ENCODE results near the gene BIRC2. TPM values are rescaled to one million over a fixed set of nuclear protein-coding genes. Genes with fewer than 3 reads are reported as not detected.
A peak's percentile ranks its signal among the peaks of the same experiment; 100 is the strongest.

The BIRC2 gene
- total and polyA plus RNA-seq, 2 donors from 2014 or later = 34.0 to 42.4 TPM

GRCh38 chr11:102415304-102415916 lies 68.4 kb downstream of the BIRC2 start:
- FAIRE-seq (no peak), DNase-seq (no peak)
- Histone ChIP-seq H3K27me3 (ENCODE audit: control insufficient read depth, insufficient read depth, low read length) (no peaks in the 10 kb centered on the region), H3K4me1 (ENCODE audit: control insufficient read depth in 2 of 3, insufficient read depth in 2 of 3, low read depth in 1 of 3, low read length in 3 of 3) (no peaks in the 10 kb centered on the region), H3K9me3 (ENCODE audit: control insufficient read depth in 2 of 3, insufficient read depth in 1 of 3, low read length in 3 of 3) (peaks cover 0 to 6% (median 0%) of the 10 kb centered on the region in 3 donors), H3K9ac (ENCODE audit: low read length in 3 of 3) (no peak overlapping the region), H3K36me3 (ENCODE audit: control insufficient read depth in 2 of 3, insufficient read depth in 3 of 3, low read length in 3 of 3) (no peaks in the 10 kb centered on the region), H3K27ac (ENCODE audit: low read depth in 2 of 2, low read length in 2 of 2) (no peak overlapping the region), H3K4me3 (ENCODE audit: low read length in 3 of 3) (no peak overlapping the region)
- TF ChIP-seq CTCF (IDR thresholded peaks at IDR 0.05; ENCODE audit: borderline replicate concordance, extremely low read depth, insufficient read depth) = no peak
- intact Hi-C loops (cut with DNase I) = no loop called here

DNA sequence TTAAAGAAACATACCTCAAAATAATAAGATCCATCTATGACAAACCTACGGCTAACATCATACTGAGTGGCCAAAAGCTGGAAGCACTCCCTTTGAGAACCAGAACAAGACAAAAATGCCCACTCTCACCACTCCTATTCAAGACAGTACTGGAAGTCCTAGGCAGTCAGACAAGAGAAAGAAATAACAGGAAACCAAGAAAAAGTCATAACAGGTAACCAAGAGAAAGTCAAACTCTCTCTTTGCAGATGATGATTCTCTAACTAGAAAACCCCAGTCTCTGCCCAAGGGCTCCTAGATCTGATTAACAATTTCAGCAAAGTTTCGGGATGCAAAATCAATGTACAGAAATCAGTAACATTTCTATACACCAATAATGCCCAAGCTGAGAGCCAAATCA lies 70.0 kb downstream of the BIRC2 start:
- no peak overlapping the region for H3K9ac ChIP-seq (ENCODE audit: low read length in 3 of 3)
- FAIRE-seq (no peak), DNase-seq (no peak)
- intact Hi-C loops (cut with DNase I) = no loop called here
- TF ChIP-seq CTCF (IDR thresholded peaks at IDR 0.05; ENCODE audit: borderline replicate concordance, extremely low read depth, insufficient read depth) = no peak
- H3K4me1 ChIP-seq (ENCODE audit: control insufficient read depth in 2 of 3, insufficient read depth in 2 of 3, low read depth in 1 of 3, low read length in 3 of 3) = no peaks in the 10 kb centered on the region
- H3K27ac ChIP-seq (ENCODE audit: low read depth in 2 of 2, low read length in 2 of 2) = no peak overlapping the region
- H3K36me3 ChIP-seq (ENCODE audit: control insufficient read depth in 2 of 3, insufficient read depth in 3 of 3, low read length in 3 of 3) = no peaks in the 10 kb centered on the region
- H3K27me3 ChIP-seq (ENCODE audit: control insufficient read depth, insufficient read depth, low read length) = no peaks in the 10 kb centered on the region
- H3K9me3 ChIP-seq (ENCODE audit: control insufficient read depth in 2 of 3, insufficient read depth in 1 of 3, low read length in 3 of 3) = peaks cover 0 to 6% (median 0%) of the 10 kb centered on the region in 3 donors
- H3K4me3 ChIP-seq (ENCODE audit: low read length in 3 of 3) = no peak overlapping the region

DNA sequence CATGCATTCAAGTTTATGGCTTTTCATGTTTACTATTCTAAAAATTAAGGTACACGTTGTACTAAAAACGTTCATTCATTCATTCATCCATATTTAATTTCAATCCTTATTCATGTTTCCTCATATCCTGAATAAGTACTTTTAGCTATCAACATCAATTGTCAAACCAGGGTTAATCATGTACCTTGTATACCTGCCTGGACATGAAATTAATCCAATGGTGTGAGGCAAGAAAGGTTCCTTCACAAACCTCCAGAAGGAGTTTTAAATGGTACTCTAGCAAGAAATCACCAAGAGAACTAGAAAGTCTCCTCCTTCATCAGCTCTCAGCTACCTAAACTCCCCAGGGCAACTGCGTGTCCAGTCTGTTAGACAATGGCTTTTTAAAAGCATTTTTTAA lies 72.2 kb downstream of the BIRC2 start:
- Histone ChIP-seq H3K9ac (ENCODE audit: low read length in 3 of 3) (no peak overlapping the region), H3K36me3 (ENCODE audit: control insufficient read depth in 2 of 3, insufficient read depth in 3 of 3, low read length in 3 of 3) (no peaks in the 10 kb centered on the region), H3K4me3 (ENCODE audit: low read length in 3 of 3) (no peak overlapping the region), H3K27ac (ENCODE audit: low read depth in 2 of 2, low read length in 2 of 2) (no peak overlapping the region), H3K9me3 (ENCODE audit: control insufficient read depth in 2 of 3, insufficient read depth in 1 of 3, low read length in 3 of 3) (peaks cover 0 to 6% (median 0%) of the 10 kb centered on the region in 3 donors), H3K4me1 (ENCODE audit: control insufficient read depth in 2 of 3, insufficient read depth in 2 of 3, low read depth in 1 of 3, low read length in 3 of 3) (no peaks in the 10 kb centered on the region), H3K27me3 (ENCODE audit: control insufficient read depth, insufficient read depth, low read length) (no peaks in the 10 kb centered on the region)
- FAIRE-seq (no peak), DNase-seq (no peak)
- TF ChIP-seq CTCF (IDR thresholded peaks at IDR 0.05; ENCODE audit: borderline replicate concordance, extremely low read depth, insufficient read depth) = no peak
- intact Hi-C loops (cut with DNase I) = no loop called here

DNA sequence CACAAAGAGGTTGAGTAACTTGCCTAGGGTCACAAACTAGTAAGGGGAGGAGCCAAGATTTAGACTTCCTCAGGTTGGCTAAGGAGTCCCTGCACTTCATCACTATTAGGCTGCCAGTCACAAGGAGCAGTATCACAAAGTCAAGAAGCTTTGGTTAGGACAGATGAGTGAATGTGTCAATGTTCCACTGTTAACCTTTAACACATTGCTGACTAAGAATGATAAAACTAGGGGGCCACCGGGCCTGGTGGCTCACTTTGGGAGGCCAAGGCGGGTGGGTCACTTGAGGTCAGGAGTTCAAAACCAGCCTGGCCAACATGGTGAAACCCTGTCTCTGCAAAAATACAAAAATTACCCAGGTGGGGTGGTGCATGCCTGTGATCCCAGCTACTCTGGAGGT lies 73.5 kb downstream of the BIRC2 start:
- no peak overlapping the region for H3K4me3 ChIP-seq (ENCODE audit: low read length in 3 of 3)

More for the DNA sequence above, 73.5 kb downstream of the BIRC2 start:
- H3K27me3 ChIP-seq (ENCODE audit: control insufficient read depth, insufficient read depth, low read length) = no peaks in the 10 kb centered on the region
- H3K27ac ChIP-seq (ENCODE audit: low read depth in 2 of 2, low read length in 2 of 2) = no peak overlapping the region
- intact Hi-C loops (cut with DNase I) = no loop called here
- H3K9ac ChIP-seq (ENCODE audit: low read length in 3 of 3) = no peak overlapping the region
- no peaks in the 10 kb centered on the region for H3K4me1 ChIP-seq (ENCODE audit: control insufficient read depth in 2 of 3, insufficient read depth in 2 of 3, low read depth in 1 of 3, low read length in 3 of 3)
- no peaks in the 10 kb centered on the region for H3K36me3 ChIP-seq (ENCODE audit: control insufficient read depth in 2 of 3, insufficient read depth in 3 of 3, low read length in 3 of 3)
- FAIRE-seq (no peak), DNase-seq (peak in 1 of 5 donors; percentile 40)
- peaks cover 0 to 6% (median 0%) of the 10 kb centered on the region in 3 donors for H3K9me3 ChIP-seq (ENCODE audit: control insufficient read depth in 2 of 3, insufficient read depth in 1 of 3, low read length in 3 of 3)
- no peak for TF ChIP-seq CTCF (IDR thresholded peaks at IDR 0.05; ENCODE audit: borderline replicate concordance, extremely low read depth, insufficient read depth)

All from kidney (tissue), 14 donors.